ENCODE results near the gene EPHA8.

Gene EPHA8

GRCh38 chr1:22567197-22567596 lies 3.9 kb downstream of the EPHA8 start:
- DNase-seq (ENCODE audit: low read depth, low spot score), result no peak

GRCh38 chr1:22567994-22568393 lies 4.7 kb downstream of the EPHA8 start:
- DNase-seq (ENCODE audit: low read depth, low spot score), result no peak

- DNase-seq (ENCODE audit: low read depth, low spot score), result no peak
Observed at GRCh38 chr1:22569269-22569668, 6.0 kb downstream of the EPHA8 start.

- no peak for DNase-seq (ENCODE audit: low read depth, low spot score)
Observed at GRCh38 chr1:22570140-22570909, 7.0 kb downstream of the EPHA8 start.

- DNase-seq (ENCODE audit: low read depth, low spot score), result no peak
Observed at GRCh38 chr1:22572818-22573217, 9.5 kb downstream of the EPHA8 start.

GRCh38 chr1:22573237-22573636 lies 9.9 kb downstream of the EPHA8 start:
- no peak for DNase-seq (ENCODE audit: low read depth, low spot score)

GRCh38 chr1:22575532-22576149 lies 12.4 kb downstream of the EPHA8 start:
- DNase-seq (ENCODE audit: low read depth, low spot score), result no peak

GRCh38 chr1:22576150-22576544 lies 12.9 kb downstream of the EPHA8 start:
- DNase-seq (ENCODE audit: low read depth, low spot score), result no peak

- DNase-seq (ENCODE audit: low read depth, low spot score), result no peak
Observed at GRCh38 chr1:22576617-22577016, 13.3 kb downstream of the EPHA8 start.

- no peak for DNase-seq (ENCODE audit: low read depth, low spot score)
Observed at GRCh38 chr1:22578732-22579361, 15.6 kb downstream of the EPHA8 start.

GRCh38 chr1:22579541-22580155 lies 16.4 kb downstream of the EPHA8 start:
- no peak for DNase-seq (ENCODE audit: low read depth, low spot score)

GRCh38 chr1:22582661-22583635 lies 19.7 kb downstream of the EPHA8 start:
- DNase-seq (ENCODE audit: low read depth, low spot score), result no peak

- DNase-seq (ENCODE audit: low read depth, low spot score), result peak; percentile 53
Observed at GRCh38 chr1:22584001-22584562, 20.8 kb downstream of the EPHA8 start.

GRCh38 chr1:22584970-22585369 lies 21.7 kb downstream of the EPHA8 start:
- no peak for DNase-seq (ENCODE audit: low read depth, low spot score)

- DNase-seq (ENCODE audit: low read depth, low spot score), result no peak
Observed at GRCh38 chr1:22585471-22585870, 22.2 kb downstream of the EPHA8 start.

GRCh38 chr1:22586356-22587130 lies 23.3 kb downstream of the EPHA8 start:
- DNase-seq (ENCODE audit: low read depth, low spot score), result no peak

- no peak for DNase-seq (ENCODE audit: low read depth, low spot score)
Observed at GRCh38 chr1:22587247-22587646, 24.0 kb downstream of the EPHA8 start.

- DNase-seq (ENCODE audit: low read depth, low spot score), result no peak
Observed at GRCh38 chr1:22588899-22589422, 25.7 kb downstream of the EPHA8 start.

GRCh38 chr1:22591576-22591975 lies 28.3 kb downstream of the EPHA8 start:
- DNase-seq (ENCODE audit: low read depth, low spot score), result no peak

GRCh38 chr1:22592051-22592450 lies 28.8 kb downstream of the EPHA8 start:
- DNase-seq (ENCODE audit: low read depth, low spot score), result no peak

Measured in ELF-1 (cell line).